IMR-90 (cell line): ENCODE results near the gene ORAI3. TPM values are rescaled to one million over a fixed set of nuclear protein-coding genes. Genes with fewer than 3 reads are reported as not detected.
A peak's percentile ranks its signal among the peaks of the same experiment; 100 is the strongest.

Source experiments
- ATAC-seq: fragments of 200-7000 bp; cut with Tn5 transposase; 2 replicates; pipeline ENCODE4 v1.9.1; 2020; ENCODE audit warnings: low read depth, mild to moderate bottlenecking, moderate library complexity
- BruUV-seq: library from RNA; stranded (reverse); fragments of 400-500 nt; replicated peaks from 2 replicates; lab custom pipeline; 2021; lab: Mats Ljungman, UMichigan
- CTCF ChIA-PET: fragments of 300-600 bp; formaldehyde crosslinking; extraction: SDS; loops from one replicate; lab custom pipeline; 2021; ENCODE audit warnings: antibody characterized with exemption; lab: Yijun Ruan, JAX
- POLR2A ChIA-PET: fragments of 300-600 bp; sonication (Branson Sonifier 250); formaldehyde crosslinking; loops from one replicate; lab custom pipeline; 2022; ENCODE audit warnings: antibody characterized with exemption; ENCODE audit not compliant: unreplicated experiment; lab: Charles Lee
- DNase-seq: peaks from one replicate; pipeline ENCODE4 v3.0.0; 2013
- H2AFZ ChIP-seq: replicated peaks from 2 replicates; pipeline ENCODE3; 2013; ENCODE audit warnings: low read length, mild to moderate bottlenecking; ENCODE audit not compliant: poor library complexity
- H2AK5ac ChIP-seq: 2 replicates; pipeline ENCODE4 v1.6.1; 2013; ENCODE audit warnings: low read depth, low read length, inconsistent platforms
- H2AK9ac ChIP-seq: replicated peaks from 2 replicates; pipeline ENCODE3; 2013; ENCODE audit warnings: mild to moderate bottlenecking, low read depth, low read length, moderate library complexity; ENCODE audit not compliant: poor library complexity
- H2BK120ac ChIP-seq: 2 replicates; pipeline ENCODE4 v1.6.1; 2013; ENCODE audit warnings: low read depth, low read length, inconsistent platforms
- H2BK15ac ChIP-seq: 3 replicates; pipeline ENCODE4 v1.6.1; 2013; ENCODE audit warnings: low read depth, low read length, inconsistent platforms
- H2BK20ac ChIP-seq: 2 replicates; pipeline ENCODE4 v1.6.1; 2013; ENCODE audit warnings: low read depth, mild to moderate bottlenecking, inconsistent platforms, low read length, moderate library complexity
- H2BK5ac ChIP-seq: 2 replicates; pipeline ENCODE4 v1.6.1; 2013; ENCODE audit warnings: mild to moderate bottlenecking, low read depth, low read length, inconsistent platforms; ENCODE audit not compliant: poor library complexity, severe bottlenecking
- H3K14ac ChIP-seq: replicated peaks from 2 replicates; pipeline ENCODE4 v1.6.1; 2013; ENCODE audit warnings: low read depth, low read length, inconsistent platforms
- H3K18ac ChIP-seq: 2 replicates; pipeline ENCODE4 v1.6.1; 2013; ENCODE audit warnings: low read depth, low read length, control low read depth
- H3K23ac ChIP-seq: 2 replicates; pipeline ENCODE4 v1.6.1; 2013; ENCODE audit warnings: low read depth, low read length, inconsistent platforms
- H3K27ac ChIP-seq: 2 replicates; pipeline ENCODE4 v1.5.1; 2013; ENCODE audit warnings: mild to moderate bottlenecking, control low read depth, low read length; ENCODE audit not compliant: insufficient read depth
- H3K27me3 ChIP-seq: 2 replicates; pipeline ENCODE4 v1.6.1; 2013; ENCODE audit warnings: low read length; ENCODE audit not compliant: control insufficient read depth, insufficient read depth
- H3K36me3 ChIP-seq: 2 replicates; pipeline ENCODE4 v1.6.1; 2013; ENCODE audit warnings: low read length, mixed read lengths; ENCODE audit not compliant: control insufficient read depth, insufficient read depth
- H3K4ac ChIP-seq: 2 replicates; pipeline ENCODE4 v1.6.1; 2013; ENCODE audit warnings: low read depth, low read length, inconsistent platforms
- H3K4me1 ChIP-seq: 2 replicates; pipeline ENCODE4 v1.6.1; 2013; ENCODE audit warnings: low read length, mixed read lengths; ENCODE audit not compliant: control insufficient read depth, insufficient read depth
- H3K4me2 ChIP-seq: 2 replicates; pipeline ENCODE4 v1.6.1; 2013; ENCODE audit warnings: low read depth, mild to moderate bottlenecking, control low read depth, low read length, moderate library complexity
- H3K4me3 ChIP-seq: 2 replicates; pipeline ENCODE4 v1.5.1; 2013; ENCODE audit warnings: low read depth, mild to moderate bottlenecking, control low read depth, low read length, moderate library complexity; ENCODE audit not compliant: insufficient read depth
- H3K56ac ChIP-seq: 2 replicates; pipeline ENCODE4 v1.6.1; 2013; ENCODE audit warnings: low read length, inconsistent platforms; ENCODE audit not compliant: insufficient read depth; ENCODE audit errors: extremely low read depth
- H3K79me1 ChIP-seq, 2 experiments: 2 replicates each; pipeline ENCODE4 v1.6.1; 2013; ENCODE audit warnings: low read length in 2 of 2, inconsistent platforms in 1 of 2, low read depth in 1 of 2
- H3K9ac ChIP-seq: 2 replicates; pipeline ENCODE4 v1.6.1; 2013; ENCODE audit warnings: low read depth, low read length, control low read depth
- H3K9me1 ChIP-seq: 2 replicates; pipeline ENCODE4 v1.6.1; 2013; ENCODE audit warnings: low read length, inconsistent platforms; ENCODE audit not compliant: insufficient read depth
- H3K9me3 ChIP-seq: 2 replicates; pipeline ENCODE4 v1.6.1; 2013; ENCODE audit warnings: low read length; ENCODE audit not compliant: control insufficient read depth, insufficient read depth
- H4K20me1 ChIP-seq: 2 replicates; pipeline ENCODE4 v1.6.1; 2013; ENCODE audit warnings: low read length, inconsistent platforms; ENCODE audit not compliant: insufficient read depth
- H4K5ac ChIP-seq: 2 replicates; pipeline ENCODE4 v1.6.1; 2013; ENCODE audit warnings: mild to moderate bottlenecking, low read depth, low read length, control low read depth
- H4K8ac ChIP-seq, 2 experiments: 2 replicates each; pipeline ENCODE4 v1.6.1; 2013; ENCODE audit warnings: low read depth in 2 of 2, low read length in 2 of 2, control low read depth in 1 of 2, inconsistent platforms in 1 of 2
- H4K91ac ChIP-seq: 2 replicates; pipeline ENCODE4 v1.6.1; 2013; ENCODE audit warnings: low read depth, low read length, inconsistent platforms; ENCODE audit not compliant: insufficient read depth
- BHLHE40 ChIP-seq: fragments of 150-350 bp; IDR thresholded peaks from 2 replicates; pipeline ENCODE4 v1.6.1; 2016; ENCODE audit warnings: mild to moderate bottlenecking, low read depth, low read length
- CEBPB ChIP-seq: IDR thresholded peaks from 2 replicates; pipeline ENCODE4 v1.6.1; 2012; ENCODE audit warnings: low read depth, low read length, improper control_type of control experiment
- CHD1 ChIP-seq: IDR thresholded peaks from 2 replicates; pipeline ENCODE4 v1.6.1; 2012; ENCODE audit warnings: low read depth, low read length, improper control_type of control experiment
- FOS ChIP-seq: fragments of 150-350 bp; IDR thresholded peaks from 2 replicates; pipeline ENCODE4 v1.6.1; 2016; ENCODE audit warnings: low read depth, low read length
- MAFK ChIP-seq: IDR thresholded peaks from 2 replicates; pipeline ENCODE4 v1.6.1; 2012; ENCODE audit warnings: low read depth, low read length, improper control_type of control experiment
- MAZ ChIP-seq: IDR thresholded peaks from 2 replicates; pipeline ENCODE4 v1.6.1; 2012; ENCODE audit warnings: low read depth, mild to moderate bottlenecking, low read length, improper control_type of control experiment, moderate library complexity, borderline replicate concordance
- RFX5 ChIP-seq: IDR thresholded peaks from 2 replicates; pipeline ENCODE4 v1.8.0; 2012; ENCODE audit warnings: low read depth, mild to moderate bottlenecking, low read length, moderate library complexity
- WGBS, 2 experiments: methylation state at CpG; one replicate each; pipeline versions ENCODE4 v1.1.5 to v1.1.7; 2013; ENCODE audit warnings: missing lambda C conversion rate in 2 of 2; ENCODE audit not compliant: insufficient read length in 1 of 2; ENCODE audit errors: extremely low coverage in 2 of 2; 5-methylcytosine and 5-hydroxymethylcytosine counted together
- dilution Hi-C: fragments of 300-500 bp; cut with HindIII; formaldehyde crosslinking; loops from one replicate; pipeline ENCODE4 v1.14.3; 2018; ENCODE audit warnings: low sequenced_read_pairs; ENCODE audit not compliant: unreplicated experiment
- in situ Hi-C: fragments of 300-500 bp; cut with MboI; formaldehyde crosslinking; loops from 3 replicates; pipeline ENCODE4 v1.14.3; 2019; ENCODE audit warnings: low sequenced_read_pairs, inconsistent platforms, mixed read lengths
- intact Hi-C: fragments of 100-400 bp; cut with micrococcal nuclease; formaldehyde crosslinking; loops from 2 replicates; pipeline ENCODE4 v1.10.0; 2022
- polyA plus RNA-seq, 3 experiments: library from polyadenylated mRNA; depleted of rRNA; stranded (reverse); fragments of >200 nt; gene quantifications; 2 replicates each; pipeline ENCODE4 v1.2.3, GENCODE V29; 2012; ENCODE audit warnings: low replicate concordance in 1 of 3
- total RNA-seq: library from RNA; depleted of rRNA; stranded (reverse); fragments of >200 nt; gene quantifications from 2 replicates; pipeline ENCODE4 v1.2.3, GENCODE V29; 2012

Gene ORAI3
- total and polyA plus RNA-seq, 2 of the 4 experiments (the other 2 are of a cell fraction), result 6.8 to 16.9 TPM

GRCh38 chr16:30903002-30903401 lies 45.9 kb upstream of the ORAI3 start:
- Histone ChIP-seq H2AK5ac (peak overlapping the region; percentile 63; the same call in 1 of the 2 replicates), H2AK9ac (peak overlapping the region; percentile 83), H4K5ac (peak overlapping the region; percentile 69), H3K9me1 (peaks cover 8% of the 10 kb centered on the region; the same call in 1 of the 2 replicates), H3K18ac (no peak overlapping the region), H2BK5ac (no peak overlapping the region), H2AFZ (peak overlapping the region; percentile 54), H3K36me3 (no peaks in the 10 kb centered on the region), H4K20me1 (no peaks in the 10 kb centered on the region), H3K9ac (no peak overlapping the region), H2BK120ac (no peak overlapping the region), H3K4ac (peak overlapping the region; percentile 91), H4K8ac (peak overlapping the region; percentile 95 to 97), H3K9me3 (no peaks in the 10 kb centered on the region), H4K91ac (peak overlapping the region; percentile 17), H3K4me3 (no peak overlapping the region), H3K4me1 (peaks cover 4% of the 10 kb centered on the region; the same call in 1 of the 2 replicates), H3K56ac (no peak overlapping the region), H3K79me1 (peaks cover 3 to 16% of the 10 kb centered on the region in 2 experiments; a peak in 2 of 4 replicates), H3K27me3 (no peaks in the 10 kb centered on the region), H3K23ac (no peak overlapping the region), H2BK15ac (no peak overlapping the region), H3K14ac (no peak overlapping the region), H3K4me2 (no peak overlapping the region), H3K27ac (peak overlapping the region; percentile 1), H2BK20ac (no peak overlapping the region)
- TF ChIP-seq MAFK (no peak), CHD1 (no peak), CEBPB (no peak), MAZ (no peak), BHLHE40 (no peak), FOS (no peak), RFX5 (no peak)
- 90% methylated on average over 2 of the region's 4 CpGs; no CpG with 5 or more reads in 1 of the 2 experiments for WGBS, 2 experiments
- BruUV-seq, result no TSS peak
- dilution Hi-C loops (no loop called here), in situ Hi-C loops (no loop called here), intact Hi-C loops (no loop called here)
- no peak for ATAC-seq
- DNase-seq, result no peak
- POLR2A ChIA-PET, result interaction anchor here (0.6 kb wide), 1 partner anchor 55 kb away, joined by 3 read pairs; no protein-coding TSS in a partner anchor
- CTCF ChIA-PET, result interaction anchor here (0.8 to 1.5 kb wide), 4 partner anchors 13 to 57 kb away, joined by 3 to 9 read pairs (median 4); no protein-coding TSS in a partner anchor
